ENCODE data around the gene DIAPH2.

DNA sequence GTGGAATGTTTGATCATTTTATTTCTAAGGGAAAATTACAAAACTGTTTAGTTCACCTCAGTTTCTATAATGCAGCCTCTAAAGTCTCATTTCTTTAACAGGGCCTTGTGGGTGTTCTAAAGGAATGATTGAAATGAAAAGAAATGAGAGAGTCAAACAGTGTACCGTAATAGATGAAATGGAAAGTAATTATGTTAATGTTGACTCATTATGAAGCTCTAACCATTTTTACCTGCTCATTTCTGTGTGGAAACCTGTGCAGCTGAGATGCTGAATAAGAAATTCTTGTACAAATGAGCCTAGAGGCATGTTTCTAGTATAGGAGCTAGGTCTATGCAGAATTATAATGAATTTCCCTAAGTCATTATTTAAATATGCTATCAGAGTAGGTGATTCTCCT is 153.9 kb downstream of the DIAPH2 start:
- TF ChIP-seq, protein P1, sequence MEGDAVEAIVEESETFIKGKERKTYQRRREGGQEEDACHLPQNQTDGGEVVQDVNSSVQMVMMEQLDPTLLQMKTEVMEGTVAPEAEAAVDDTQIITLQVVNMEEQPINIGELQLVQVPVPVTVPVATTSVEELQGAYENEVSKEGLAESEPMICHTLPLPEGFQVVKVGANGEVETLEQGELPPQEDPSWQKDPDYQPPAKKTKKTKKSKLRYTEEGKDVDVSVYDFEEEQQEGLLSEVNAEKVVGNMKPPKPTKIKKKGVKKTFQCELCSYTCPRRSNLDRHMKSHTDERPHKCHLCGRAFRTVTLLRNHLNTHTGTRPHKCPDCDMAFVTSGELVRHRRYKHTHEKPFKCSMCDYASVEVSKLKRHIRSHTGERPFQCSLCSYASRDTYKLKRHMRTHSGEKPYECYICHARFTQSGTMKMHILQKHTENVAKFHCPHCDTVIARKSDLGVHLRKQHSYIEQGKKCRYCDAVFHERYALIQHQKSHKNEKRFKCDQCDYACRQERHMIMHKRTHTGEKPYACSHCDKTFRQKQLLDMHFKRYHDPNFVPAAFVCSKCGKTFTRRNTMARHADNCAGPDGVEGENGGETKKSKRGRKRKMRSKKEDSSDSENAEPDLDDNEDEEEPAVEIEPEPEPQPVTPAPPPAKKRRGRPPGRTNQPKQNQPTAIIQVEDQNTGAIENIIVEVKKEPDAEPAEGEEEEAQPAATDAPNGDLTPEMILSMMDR (conservative IDR thresholded peaks at IDR 0.05; ENCODE audit: low read depth in 2 of 2) = no peak
- TF ChIP-seq POLR2AphosphoS5 (IDR thresholded peaks at IDR 0.05; ENCODE audit: low read depth) (no peak), EZH2 (IDR thresholded peaks at IDR 0.05; ENCODE audit: low read depth, unreplicated experiment) (no peak), STAT1 (IDR thresholded peaks at IDR 0.05; ENCODE audit: unreplicated experiment) (no peak), CREB1 (CRISPR knock-in tag; IDR thresholded peaks at IDR 0.05; ENCODE audit: low read depth) (no peak)
- TF ChIP-seq, protein P2, sequence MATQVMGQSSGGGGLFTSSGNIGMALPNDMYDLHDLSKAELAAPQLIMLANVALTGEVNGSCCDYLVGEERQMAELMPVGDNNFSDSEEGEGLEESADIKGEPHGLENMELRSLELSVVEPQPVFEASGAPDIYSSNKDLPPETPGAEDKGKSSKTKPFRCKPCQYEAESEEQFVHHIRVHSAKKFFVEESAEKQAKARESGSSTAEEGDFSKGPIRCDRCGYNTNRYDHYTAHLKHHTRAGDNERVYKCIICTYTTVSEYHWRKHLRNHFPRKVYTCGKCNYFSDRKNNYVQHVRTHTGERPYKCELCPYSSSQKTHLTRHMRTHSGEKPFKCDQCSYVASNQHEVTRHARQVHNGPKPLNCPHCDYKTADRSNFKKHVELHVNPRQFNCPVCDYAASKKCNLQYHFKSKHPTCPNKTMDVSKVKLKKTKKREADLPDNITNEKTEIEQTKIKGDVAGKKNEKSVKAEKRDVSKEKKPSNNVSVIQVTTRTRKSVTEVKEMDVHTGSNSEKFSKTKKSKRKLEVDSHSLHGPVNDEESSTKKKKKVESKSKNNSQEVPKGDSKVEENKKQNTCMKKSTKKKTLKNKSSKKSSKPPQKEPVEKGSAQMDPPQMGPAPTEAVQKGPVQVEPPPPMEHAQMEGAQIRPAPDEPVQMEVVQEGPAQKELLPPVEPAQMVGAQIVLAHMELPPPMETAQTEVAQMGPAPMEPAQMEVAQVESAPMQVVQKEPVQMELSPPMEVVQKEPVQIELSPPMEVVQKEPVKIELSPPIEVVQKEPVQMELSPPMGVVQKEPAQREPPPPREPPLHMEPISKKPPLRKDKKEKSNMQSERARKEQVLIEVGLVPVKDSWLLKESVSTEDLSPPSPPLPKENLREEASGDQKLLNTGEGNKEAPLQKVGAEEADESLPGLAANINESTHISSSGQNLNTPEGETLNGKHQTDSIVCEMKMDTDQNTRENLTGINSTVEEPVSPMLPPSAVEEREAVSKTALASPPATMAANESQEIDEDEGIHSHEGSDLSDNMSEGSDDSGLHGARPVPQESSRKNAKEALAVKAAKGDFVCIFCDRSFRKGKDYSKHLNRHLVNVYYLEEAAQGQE (IDR thresholded peaks at IDR 0.05; ENCODE audit: unreplicated experiment) = no peak

Data from GM23338 (cell line).